ENCODE results near the gene PRODH2. TPM values are rescaled to one million over a fixed set of nuclear protein-coding genes. Genes with fewer than 3 reads are reported as not detected.

The PRODH2 gene
- total and polyA plus RNA-seq, 2 of the 13 experiments (the other 11 are each of a cell fraction or from before 2014, with no cell fraction given) = 86.7 to 118 TPM

GRCh38 chr19:35828692-35829301 lies 16.2 kb upstream of the PRODH2 start (continued):
- TF ChIP-seq HCFC1 (IDR thresholded peaks at IDR 0.05; ENCODE audit: low read depth, low read length) (no peak), BRF2 (CRISPR knock-in tag; IDR thresholded peaks at IDR 0.05) (no peak), ZNF275 (CRISPR knock-in tag; IDR thresholded peaks at IDR 0.05; ENCODE audit: borderline replicate concordance) (no peak), JUNB (CRISPR knock-in tag; IDR thresholded peaks at IDR 0.05; ENCODE audit: borderline replicate concordance) (peak; percentile 63; the same call in 1 of the 2 replicates), ZNF225 (CRISPR knock-in tag; IDR thresholded peaks at IDR 0.05) (peak; percentile 85; the same call in 1 of the 2 replicates), NR2F2 (IDR thresholded peaks at IDR 0.05; ENCODE audit: borderline replicate concordance, low read depth) (no peak), ZNF34 (CRISPR knock-in tag; IDR thresholded peaks at IDR 0.05; ENCODE audit: borderline replicate concordance) (no peak), KMT2B (CRISPR knock-in tag; IDR thresholded peaks at IDR 0.05) (peak; percentile 89), ZNF83 (CRISPR knock-in tag; IDR thresholded peaks at IDR 0.05; ENCODE audit: borderline replicate concordance) (peak; percentile 98), ATAD3A (CRISPR knock-in tag; IDR thresholded peaks at IDR 0.05) (peak; percentile 93; the same call in 1 of the 2 replicates), MEIS2 (CRISPR knock-in tag; IDR thresholded peaks at IDR 0.05) (peak; percentile 94), BCL6 (CRISPR knock-in tag; IDR thresholded peaks at IDR 0.05) (peak; percentile 73), PTBP1 (IDR thresholded peaks at IDR 0.05; ENCODE audit: low read depth, low read length, poor library complexity, severe bottlenecking) (no peak), HOXA9 (CRISPR knock-in tag; IDR thresholded peaks at IDR 0.05; ENCODE audit: borderline replicate concordance) (peak; percentile 95), ZNF224 (CRISPR knock-in tag; IDR thresholded peaks at IDR 0.05) (peak; percentile 77; the same call in 1 of the 2 replicates), TMF1 (CRISPR knock-in tag; IDR thresholded peaks at IDR 0.05; ENCODE audit: low read depth) (peak; percentile 96), ZNF510 (CRISPR knock-in tag; IDR thresholded peaks at IDR 0.05; ENCODE audit: low read depth) (0 out of 2 replicates have a peak, but pooled peaks have one; percentile 57), CSRNP1 (CRISPR knock-in tag; IDR thresholded peaks at IDR 0.05) (no peak), HHEX (CRISPR knock-in tag; IDR thresholded peaks at IDR 0.05) (no peak), ZNF337 (CRISPR knock-in tag; IDR thresholded peaks at IDR 0.05; ENCODE audit: borderline replicate concordance, low read depth) (peak; percentile 66; the same call in 1 of the 2 replicates), ZNF773 (CRISPR knock-in tag; IDR thresholded peaks at IDR 0.05; ENCODE audit: borderline replicate concordance) (peak; percentile 73; the same call in 1 of the 2 replicates)
- TF ChIP-seq, protein P1, sequence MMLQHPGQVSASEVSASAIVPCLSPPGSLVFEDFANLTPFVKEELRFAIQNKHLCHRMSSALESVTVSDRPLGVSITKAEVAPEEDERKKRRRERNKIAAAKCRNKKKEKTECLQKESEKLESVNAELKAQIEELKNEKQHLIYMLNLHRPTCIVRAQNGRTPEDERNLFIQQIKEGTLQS (CRISPR knock-in tag; IDR thresholded peaks at IDR 0.05) = peak; percentile 85
- TF ChIP-seq, protein P2, sequence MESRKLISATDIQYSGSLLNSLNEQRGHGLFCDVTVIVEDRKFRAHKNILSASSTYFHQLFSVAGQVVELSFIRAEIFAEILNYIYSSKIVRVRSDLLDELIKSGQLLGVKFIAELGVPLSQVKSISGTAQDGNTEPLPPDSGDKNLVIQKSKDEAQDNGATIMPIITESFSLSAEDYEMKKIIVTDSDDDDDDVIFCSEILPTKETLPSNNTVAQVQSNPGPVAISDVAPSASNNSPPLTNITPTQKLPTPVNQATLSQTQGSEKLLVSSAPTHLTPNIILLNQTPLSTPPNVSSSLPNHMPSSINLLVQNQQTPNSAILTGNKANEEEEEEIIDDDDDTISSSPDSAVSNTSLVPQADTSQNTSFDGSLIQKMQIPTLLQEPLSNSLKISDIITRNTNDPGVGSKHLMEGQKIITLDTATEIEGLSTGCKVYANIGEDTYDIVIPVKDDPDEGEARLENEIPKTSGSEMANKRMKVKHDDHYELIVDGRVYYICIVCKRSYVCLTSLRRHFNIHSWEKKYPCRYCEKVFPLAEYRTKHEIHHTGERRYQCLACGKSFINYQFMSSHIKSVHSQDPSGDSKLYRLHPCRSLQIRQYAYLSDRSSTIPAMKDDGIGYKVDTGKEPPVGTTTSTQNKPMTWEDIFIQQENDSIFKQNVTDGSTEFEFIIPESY (CRISPR knock-in tag; IDR thresholded peaks at IDR 0.05) = peak; percentile 71
